ENCODE results near the gene EFTUD2. TPM values are rescaled to one million over a fixed set of nuclear protein-coding genes. Genes with fewer than 3 reads are reported as not detected.

Gene EFTUD2
- total RNA-seq, 1 experiment from 2014 or later: 119 TPM

- no peaks in the 10 kb centered on the region for H3K27me3 Mint-ChIP-seq (ENCODE audit: insufficient read depth, unreplicated experiment)
- TF ChIP-seq CTCF (IDR thresholded peaks at IDR 0.05; ENCODE audit: unreplicated experiment): no peak
- no peaks in the 10 kb centered on the region for H3K4me1 Mint-ChIP-seq (ENCODE audit: insufficient read depth, unreplicated experiment)
- no peak for DNase-seq (ENCODE audit: unreplicated experiment)
- no peak within 1 kb of the TSS for H3K4me3 Mint-ChIP-seq (ENCODE audit: unreplicated experiment)
- intact Hi-C loops (cut with micrococcal nuclease): no loop called here
- peaks cover 34% of the 10 kb centered on the region for H3K36me3 Mint-ChIP-seq (ENCODE audit: insufficient read depth, unreplicated experiment)
- ChIA-PET CTCF (interaction anchor here (0.7 to 3.3 kb wide), 3 partner anchors 18 to 70 kb away, joined by 4 to 9 read pairs (median 6); no protein-coding TSS in a partner anchor), POLR2A (interaction anchor here (0.6 kb wide), 1 partner anchor 35 kb away, joined by 5 read pairs; no protein-coding TSS in a partner anchor)
- no peaks in the 10 kb centered on the region for H3K9me3 Mint-ChIP-seq (ENCODE audit: unreplicated experiment)
- no peak within 1 kb of the TSS for H3K27ac Mint-ChIP-seq (ENCODE audit: low read depth, unreplicated experiment)
- BruUV-seq (replicated peaks): no TSS peak
Observed at GRCh38 chr17:44847586-44847985, 51.7 kb downstream of the EFTUD2 start, which contains the start of gene HIGD1B. Gene HIGD1B, plus strand, starts transcription at chr17:44847883. Its CDS starts 270 bp downstream, at chr17:44848153.

- Mint-ChIP-seq H3K36me3 (ENCODE audit: insufficient read depth, unreplicated experiment) (peaks cover 20% of the 10 kb centered on the region), H3K9me3 (ENCODE audit: unreplicated experiment) (no peaks in the 10 kb centered on the region), H3K27me3 (ENCODE audit: insufficient read depth, unreplicated experiment) (no peaks in the 10 kb centered on the region), H3K4me3 (ENCODE audit: unreplicated experiment) (no peak overlapping the region), H3K4me1 (ENCODE audit: insufficient read depth, unreplicated experiment) (no peaks in the 10 kb centered on the region), H3K27ac (ENCODE audit: low read depth, unreplicated experiment) (peak overlapping the region; percentile 17)
- no peak for DNase-seq (ENCODE audit: unreplicated experiment)
- ChIA-PET POLR2A (no interaction called here), CTCF (interaction anchor here (0.7 to 3.3 kb wide), 2 partner anchors 19 to 68 kb away, joined by 3 to 9 read pairs; no protein-coding TSS in a partner anchor)
- TF ChIP-seq CTCF (IDR thresholded peaks at IDR 0.05; ENCODE audit: unreplicated experiment): no peak
- intact Hi-C loops (cut with micrococcal nuclease): no loop called here
- no TSS peak for BruUV-seq (replicated peaks)
Observed at GRCh38 chr17:44846206-44846605, 53.0 kb downstream of the EFTUD2 start.

GRCh38 chr17:44844390-44844830, 54.8 kb downstream of the EFTUD2 start:
- no peaks in the 10 kb centered on the region for H3K27me3 Mint-ChIP-seq (ENCODE audit: insufficient read depth, unreplicated experiment)
- no peak for DNase-seq (ENCODE audit: unreplicated experiment)
- POLR2A ChIA-PET: interaction anchor here (0.7 kb wide), 1 partner anchor 38 kb away, joined by 4 read pairs; no protein-coding TSS in a partner anchor
- CTCF ChIA-PET: interaction anchor here (0.6 to 3.3 kb wide), 6 partner anchors 13 to 67 kb away, joined by 3 to 9 read pairs (median 5); no protein-coding TSS in a partner anchor
- no peaks in the 10 kb centered on the region for H3K4me1 Mint-ChIP-seq (ENCODE audit: insufficient read depth, unreplicated experiment)
- H3K36me3 Mint-ChIP-seq (ENCODE audit: insufficient read depth, unreplicated experiment): peaks cover 8% of the 10 kb centered on the region
- BruUV-seq (replicated peaks): no TSS peak
- H3K4me3 Mint-ChIP-seq (ENCODE audit: unreplicated experiment): no peak overlapping the region
- no peak overlapping the region for H3K27ac Mint-ChIP-seq (ENCODE audit: low read depth, unreplicated experiment)
- intact Hi-C loops (cut with micrococcal nuclease): no loop called here
- no peaks in the 10 kb centered on the region for H3K9me3 Mint-ChIP-seq (ENCODE audit: unreplicated experiment)
- TF ChIP-seq CTCF (IDR thresholded peaks at IDR 0.05; ENCODE audit: unreplicated experiment): no peak

- no peak overlapping the region for H3K27ac Mint-ChIP-seq (ENCODE audit: low read depth, unreplicated experiment)
- H3K9me3 Mint-ChIP-seq (ENCODE audit: unreplicated experiment): no peaks in the 10 kb centered on the region
- POLR2A ChIA-PET: interaction anchor here (1.2 kb wide), 1 partner anchor 11 kb away, joined by 4 read pairs; no protein-coding TSS in a partner anchor
- DNase-seq (ENCODE audit: unreplicated experiment): no peak
- CTCF ChIA-PET: interaction anchor here (1.1 to 1.6 kb wide), 2 partner anchors 11 to 22 kb away, joined by 4 to 8 read pairs; no protein-coding TSS in a partner anchor
- TF ChIP-seq CTCF (IDR thresholded peaks at IDR 0.05; ENCODE audit: unreplicated experiment): no peak
- intact Hi-C loops (cut with micrococcal nuclease): no loop called here
- no peak overlapping the region for H3K4me3 Mint-ChIP-seq (ENCODE audit: unreplicated experiment)
- H3K36me3 Mint-ChIP-seq (ENCODE audit: insufficient read depth, unreplicated experiment): no peaks in the 10 kb centered on the region
- H3K4me1 Mint-ChIP-seq (ENCODE audit: insufficient read depth, unreplicated experiment): no peaks in the 10 kb centered on the region
- H3K27me3 Mint-ChIP-seq (ENCODE audit: insufficient read depth, unreplicated experiment): no peaks in the 10 kb centered on the region
- no TSS peak for BruUV-seq (replicated peaks)
Observed at GRCh38 chr17:44842748-44843147, 56.5 kb downstream of the EFTUD2 start.
